ENCODE data around the gene DOCK9.

Gene DOCK9

GRCh38 chr13:98801626-98802418, 176.0 kb downstream of the DOCK9 start:
- DNase-seq (ENCODE audit: low read depth in 2 of 2, low spot score in 1 of 2): no peak

GRCh38 chr13:98800078-98800477, 177.8 kb downstream of the DOCK9 start:
- no peak for DNase-seq (ENCODE audit: low read depth in 2 of 2, low spot score in 1 of 2)

- DNase-seq (ENCODE audit: low read depth in 2 of 2, low spot score in 1 of 2): no peak
Observed at GRCh38 chr13:98798849-98799645, 178.8 kb downstream of the DOCK9 start.

GRCh38 chr13:98797456-98797855, 180.4 kb downstream of the DOCK9 start:
- no peak for DNase-seq (ENCODE audit: low read depth in 2 of 2, low spot score in 1 of 2)

GRCh38 chr13:98796798-98797197, 181.1 kb downstream of the DOCK9 start:
- no peak for DNase-seq (ENCODE audit: low read depth in 2 of 2, low spot score in 1 of 2)

- no peak for DNase-seq (ENCODE audit: low read depth in 2 of 2, low spot score in 1 of 2)
Observed at GRCh38 chr13:98796191-98796590, 181.7 kb downstream of the DOCK9 start.

GRCh38 chr13:98795220-98795619, 182.6 kb downstream of the DOCK9 start:
- no peak for DNase-seq (ENCODE audit: low read depth in 2 of 2, low spot score in 1 of 2)

GRCh38 chr13:98794498-98794897, 183.4 kb downstream of the DOCK9 start:
- DNase-seq (ENCODE audit: low read depth in 2 of 2, low spot score in 1 of 2): no peak

- DNase-seq (ENCODE audit: low read depth in 2 of 2, low spot score in 1 of 2): no peak
Observed at GRCh38 chr13:98792785-98793495, 184.9 kb downstream of the DOCK9 start.

GRCh38 chr13:98792321-98792720, 185.5 kb downstream of the DOCK9 start:
- DNase-seq (ENCODE audit: low read depth in 2 of 2, low spot score in 1 of 2): no peak

- DNase-seq (ENCODE audit: low read depth in 2 of 2, low spot score in 1 of 2): no peak
Observed at GRCh38 chr13:98791611-98792010, 186.3 kb downstream of the DOCK9 start.

GRCh38 chr13:98787996-98788395, 189.9 kb downstream of the DOCK9 start:
- DNase-seq (ENCODE audit: low read depth in 2 of 2, low spot score in 1 of 2): no peak

- no peak for DNase-seq (ENCODE audit: low read depth in 2 of 2, low spot score in 1 of 2)
Observed at GRCh38 chr13:98787173-98787572, 190.7 kb downstream of the DOCK9 start.

GRCh38 chr13:98786023-98786422, 191.8 kb downstream of the DOCK9 start:
- DNase-seq (ENCODE audit: low read depth in 2 of 2, low spot score in 1 of 2): no peak

- no peak for DNase-seq (ENCODE audit: low read depth in 2 of 2, low spot score in 1 of 2)
Observed at GRCh38 chr13:98785405-98785804, 192.5 kb downstream of the DOCK9 start.

- DNase-seq (ENCODE audit: low read depth in 2 of 2, low spot score in 1 of 2): no peak
Observed at GRCh38 chr13:98784666-98785065, 193.2 kb downstream of the DOCK9 start.

GRCh38 chr13:98783856-98784478, 193.9 kb downstream of the DOCK9 start:
- no peak for DNase-seq (ENCODE audit: low read depth in 2 of 2, low spot score in 1 of 2)

- DNase-seq (ENCODE audit: low read depth in 2 of 2, low spot score in 1 of 2): no peak
Observed at GRCh38 chr13:98782654-98783053, 195.2 kb downstream of the DOCK9 start.

GRCh38 chr13:98781905-98782304, 196.0 kb downstream of the DOCK9 start:
- DNase-seq (ENCODE audit: low read depth in 2 of 2, low spot score in 1 of 2): no peak

GRCh38 chr13:98781470-98781869, 196.4 kb downstream of the DOCK9 start:
- no peak for DNase-seq (ENCODE audit: low read depth in 2 of 2, low spot score in 1 of 2)

- DNase-seq (ENCODE audit: low read depth in 2 of 2, low spot score in 1 of 2): no peak
Observed at GRCh38 chr13:98781045-98781444, 196.8 kb downstream of the DOCK9 start.
